Stimulated activated effector memory CD8-positive, alpha-beta T cell treated with anti-CD3 and anti-CD28 coated beads, Interleukin-12 subunit alpha, Interleukin-12 subunit beta, amount 100 ng/mL, for 72 hours (primary cell): ENCODE data around the gene MAN1B1.

ENCODE experiments used
- ATAC-seq: fragments of 150-1000 bp; cut with Tn5 transposase; 2 replicates; pipeline ENCODE4 v1.10.0; 2021
- DNase-seq, 2 donors: peaks; one replicate each; pipeline ENCODE4 v3.0.0; 2021 to 2022; ENCODE audit warnings: low spot score in 2 of 2
- H3K27ac Mint-ChIP-seq: one replicate; pipeline ENCODE4 v1.8.0; 2022; ENCODE audit warnings: mild to moderate bottlenecking, mixed read lengths
- H3K36me3 Mint-ChIP-seq: one replicate; pipeline ENCODE4 v1.8.0; 2022; ENCODE audit warnings: mild to moderate bottlenecking, mixed read lengths
- H3K4me1 Mint-ChIP-seq: one replicate; pipeline ENCODE4 v1.8.0; 2022; ENCODE audit warnings: mixed read lengths
- H3K4me3 Mint-ChIP-seq: one replicate; pipeline ENCODE4 v1.8.0; 2022; ENCODE audit warnings: mild to moderate bottlenecking, mixed read lengths
- H3K9me3 Mint-ChIP-seq: one replicate; pipeline ENCODE4 v1.8.0; 2022; ENCODE audit warnings: mixed read lengths

MAN1B1 gene

DNA sequence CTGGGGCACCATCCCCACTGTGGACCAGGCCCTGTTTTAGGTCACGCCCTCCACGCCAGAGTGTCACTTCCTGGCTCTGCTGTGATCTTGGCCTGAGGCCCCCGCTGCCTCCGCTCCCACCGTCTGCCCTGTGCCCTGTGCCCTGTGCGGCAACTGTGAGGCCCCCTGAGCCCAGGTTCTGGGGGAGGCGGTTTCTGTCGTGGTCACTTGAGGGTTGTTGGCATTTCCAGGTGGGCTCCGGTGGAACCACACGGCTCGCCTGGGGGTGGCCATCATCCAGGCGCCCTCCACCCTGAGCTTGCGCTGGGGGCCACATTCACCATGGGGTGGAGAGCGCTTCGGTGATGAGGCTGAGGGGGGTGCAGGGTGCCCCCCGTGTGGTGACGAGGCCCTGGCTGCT, 21.2 kb downstream of the MAN1B1 start:
- no peak overlapping the region for H3K4me3 Mint-ChIP-seq
- H3K27ac Mint-ChIP-seq: no peak overlapping the region
- no peaks in the 10 kb centered on the region for H3K9me3 Mint-ChIP-seq
- peaks cover 9% of the 10 kb centered on the region for H3K4me1 Mint-ChIP-seq
- DNase-seq (no peak), ATAC-seq (no peak)
- H3K36me3 Mint-ChIP-seq: peaks cover 40% of the 10 kb centered on the region

GRCh38 chr9:137108608-137109249, 21.9 kb downstream of the MAN1B1 start:
- ATAC-seq: no peak
- no peak for DNase-seq
- H3K27ac Mint-ChIP-seq: no peak overlapping the region
- H3K9me3 Mint-ChIP-seq: no peaks in the 10 kb centered on the region
- H3K4me3 Mint-ChIP-seq: no peak overlapping the region
- peaks cover 40% of the 10 kb centered on the region for H3K36me3 Mint-ChIP-seq
- H3K4me1 Mint-ChIP-seq: peaks cover 14% of the 10 kb centered on the region

GRCh38 chr9:137109250-137110146, 22.7 kb downstream of the MAN1B1 start:
- DNase-seq: no peak

DNA sequence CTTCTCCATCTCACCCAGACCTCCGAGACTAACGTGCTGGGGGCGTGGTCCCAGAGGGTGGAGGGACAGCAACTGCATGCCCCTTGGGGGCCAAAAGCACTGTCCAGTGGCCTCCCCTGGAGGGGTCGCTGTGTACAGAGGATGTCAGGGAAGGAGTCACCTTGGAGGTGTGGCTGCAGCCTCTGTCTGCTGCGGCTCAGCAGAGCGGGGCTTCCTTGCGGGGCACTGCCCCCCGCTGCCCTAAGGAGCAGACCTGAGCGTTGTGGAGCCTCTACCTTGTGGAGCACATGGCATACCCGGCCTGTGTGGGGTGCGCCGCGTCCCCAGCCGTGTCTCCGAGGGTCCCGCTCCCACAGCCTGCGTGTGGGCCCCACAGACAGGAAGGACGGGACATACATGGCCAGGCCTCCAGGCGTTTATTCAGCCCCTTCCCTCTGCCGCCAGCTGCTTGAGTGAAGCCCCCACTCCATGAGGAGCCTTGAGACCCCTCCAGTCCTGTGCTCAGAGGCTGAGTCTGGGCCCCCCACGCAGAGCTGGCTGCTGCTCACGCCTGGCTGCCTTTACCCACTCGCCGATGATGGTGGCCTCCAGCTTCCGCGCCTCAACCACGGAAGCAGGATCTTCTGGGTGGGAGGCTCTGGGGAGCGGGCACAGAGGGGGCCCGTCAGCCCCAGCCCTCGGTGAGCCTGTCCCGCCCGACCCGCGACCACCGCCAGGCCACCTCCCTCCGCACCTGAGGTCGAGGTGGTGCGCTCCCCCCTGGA, 23.5 kb downstream of the MAN1B1 start:
- Mint-ChIP-seq H3K4me1 (peaks cover 14% of the 10 kb centered on the region), H3K36me3 (peaks cover 40% of the 10 kb centered on the region), H3K27ac (peak overlapping the region; percentile 75), H3K4me3 (no peak overlapping the region), H3K9me3 (no peaks in the 10 kb centered on the region)
- no peak for DNase-seq
- no peak for ATAC-seq

More at GRCh38 chr9:137109250-137110146, 22.7 kb downstream of the MAN1B1 start:
- no peaks in the 10 kb centered on the region for H3K9me3 Mint-ChIP-seq
- H3K27ac Mint-ChIP-seq: no peak overlapping the region
- ATAC-seq: no peak
- peaks cover 14% of the 10 kb centered on the region for H3K4me1 Mint-ChIP-seq
- H3K36me3 Mint-ChIP-seq: peaks cover 40% of the 10 kb centered on the region
- no peak overlapping the region for H3K4me3 Mint-ChIP-seq

DNA sequence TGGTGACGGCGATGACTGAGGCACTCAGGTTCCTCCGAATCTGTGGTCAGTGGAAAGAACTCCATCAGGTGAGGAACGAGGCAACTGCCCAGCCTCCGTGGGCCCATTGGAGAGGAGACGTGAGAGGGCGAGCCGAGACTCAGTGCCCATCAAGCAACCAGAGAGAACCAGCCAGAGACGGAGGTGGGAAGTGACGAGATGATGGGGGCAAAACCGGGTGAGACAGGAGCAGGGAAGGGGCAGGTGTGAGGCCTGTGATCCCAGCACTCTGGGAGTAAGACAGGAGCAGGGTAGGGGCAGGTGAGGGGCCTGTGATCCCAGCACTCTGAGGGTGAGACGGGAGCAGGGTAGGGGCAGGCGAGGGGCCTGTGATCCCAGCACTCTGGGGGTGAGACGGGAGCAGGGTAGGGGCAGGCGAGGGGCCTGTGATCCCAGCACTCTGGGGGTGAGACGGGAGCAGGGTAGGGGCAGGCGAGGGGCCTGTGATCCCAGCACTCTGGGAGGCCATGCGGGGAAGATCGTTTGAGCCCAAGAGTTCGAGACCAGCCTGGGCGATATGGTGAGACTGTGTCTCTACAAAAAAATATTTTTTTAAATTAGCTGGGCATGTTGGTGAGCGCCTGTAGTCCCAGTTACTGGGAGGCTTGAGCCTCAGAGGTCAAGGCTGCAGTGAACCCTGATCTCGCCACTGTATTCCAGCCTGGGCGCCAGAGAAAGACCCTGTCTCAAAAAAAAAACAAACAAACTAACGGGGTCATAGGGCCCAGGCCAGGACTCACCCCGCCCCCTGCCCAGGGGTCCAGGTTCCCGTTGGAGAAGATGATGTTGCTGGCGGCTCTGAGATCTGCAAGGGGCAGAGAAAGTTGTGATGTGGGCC, 24.4 kb downstream of the MAN1B1 start:
- no peak for DNase-seq
- Mint-ChIP-seq H3K4me3 (no peak overlapping the region), H3K9me3 (no peaks in the 10 kb centered on the region), H3K4me1 (peaks cover 14% of the 10 kb centered on the region), H3K27ac (peak overlapping the region; percentile 75), H3K36me3 (peaks cover 40% of the 10 kb centered on the region)
- ATAC-seq: no peak

GRCh38 chr9:137111788-137112563, 25.2 kb downstream of the MAN1B1 start:
- Mint-ChIP-seq H3K4me1 (peaks cover 14% of the 10 kb centered on the region), H3K27ac (no peak overlapping the region), H3K9me3 (no peaks in the 10 kb centered on the region), H3K36me3 (peaks cover 40% of the 10 kb centered on the region), H3K4me3 (no peak overlapping the region)
- DNase-seq: no peak
- no peak for ATAC-seq

DNA sequence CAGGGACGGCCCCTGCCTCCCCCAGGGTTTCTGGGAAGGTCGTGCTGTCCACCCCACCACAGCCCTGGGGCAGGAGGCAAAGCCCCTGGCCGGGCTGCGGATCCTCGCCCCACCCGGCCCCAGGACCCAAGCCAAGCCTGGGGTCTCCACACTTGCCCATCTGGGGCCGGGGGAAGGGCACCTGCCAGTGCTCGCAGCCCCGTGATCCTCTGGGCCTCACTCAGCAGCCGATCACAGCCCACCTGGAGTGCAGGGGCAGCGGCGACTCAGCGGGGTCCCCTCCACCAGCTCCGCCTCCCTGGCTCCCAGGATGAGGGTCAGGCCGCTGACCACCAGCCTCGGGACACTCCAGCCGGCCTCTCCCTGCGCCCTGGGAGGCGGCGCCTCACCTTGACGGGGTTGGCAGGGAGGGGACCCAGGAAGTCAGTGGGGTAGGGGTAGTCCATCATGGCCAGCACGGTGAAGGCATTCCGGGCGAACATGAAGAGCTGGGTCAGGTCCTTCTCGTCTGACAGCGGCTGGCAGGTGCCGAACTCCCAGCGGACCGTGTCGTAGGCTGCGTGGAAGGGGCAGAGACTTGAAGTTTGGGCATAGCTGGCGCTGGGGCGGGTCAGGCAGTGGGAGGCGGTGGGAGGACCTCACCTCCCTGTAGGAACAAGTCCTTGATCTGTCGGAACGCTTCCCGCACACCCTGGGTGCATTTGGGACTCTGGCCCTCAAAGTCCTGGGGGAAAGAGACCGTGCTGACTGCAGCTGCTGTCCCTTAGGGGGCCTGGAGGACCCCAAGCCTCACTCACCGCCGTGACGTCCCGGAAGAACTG, 26.0 kb downstream of the MAN1B1 start:
- no peak for ATAC-seq
- H3K4me1 Mint-ChIP-seq: peaks cover 14% of the 10 kb centered on the region
- H3K4me3 Mint-ChIP-seq: peak overlapping the region; percentile 65
- H3K9me3 Mint-ChIP-seq: no peaks in the 10 kb centered on the region
- H3K36me3 Mint-ChIP-seq: peaks cover 39% of the 10 kb centered on the region
- DNase-seq: no peak
- peak overlapping the region; percentile 48 for H3K27ac Mint-ChIP-seq

- Mint-ChIP-seq H3K9me3 (no peaks in the 10 kb centered on the region), H3K4me1 (peaks cover 14% of the 10 kb centered on the region), H3K4me3 (peak overlapping the region; percentile 65), H3K36me3 (peaks cover 31% of the 10 kb centered on the region), H3K27ac (peak overlapping the region; percentile 48)
- DNase-seq: no peak
- ATAC-seq: peak; percentile 64
Observed at GRCh38 chr9:137113385-137114159, 26.8 kb downstream of the MAN1B1 start.

DNA sequence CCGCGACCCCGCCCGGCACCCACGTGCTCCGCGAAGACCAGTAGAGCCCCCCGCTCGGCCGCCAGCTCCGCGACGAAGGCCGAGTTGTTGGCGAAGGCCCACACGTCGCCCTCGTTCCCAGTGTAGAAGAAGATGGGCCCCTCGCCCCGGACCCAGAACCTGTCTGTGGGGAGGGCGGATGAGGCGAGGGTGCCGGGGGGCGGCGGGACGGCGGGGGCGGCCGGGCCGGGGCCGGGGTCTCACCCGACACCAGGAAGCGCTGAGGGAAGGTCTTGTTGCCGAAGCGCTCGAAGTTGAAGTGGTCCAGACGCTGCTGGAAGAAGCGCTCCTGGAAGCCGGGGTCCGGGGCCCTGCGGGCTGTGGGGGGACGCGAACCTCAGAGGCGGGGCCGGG, 27.4 kb downstream of the MAN1B1 start:
- ATAC-seq: peak; percentile 31
- Mint-ChIP-seq H3K9me3 (no peaks in the 10 kb centered on the region), H3K36me3 (peaks cover 25% of the 10 kb centered on the region), H3K27ac (no peak overlapping the region), H3K4me1 (peaks cover 18% of the 10 kb centered on the region), H3K4me3 (peak overlapping the region; percentile 65)
- no peak for DNase-seq

GRCh38 chr9:137114613-137115393, 28.0 kb downstream of the MAN1B1 start, which contains the start of gene DPP7:
TSS of gene DPP7 (minus strand) at chr9:137114733. CDS start at chr9:137114713, 20 bp downstream.
- Mint-ChIP-seq H3K9me3 (no peaks in the 10 kb centered on the region), H3K36me3 (peaks cover 19% of the 10 kb centered on the region), H3K4me3 (peak within 1 kb of the TSS; percentile 65), H3K27ac (peak within 1 kb of the TSS; percentile 48), H3K4me1 (peaks cover 19% of the 10 kb centered on the region)
- peak; percentile 92 for ATAC-seq
- peak; percentile 79 to 89 for DNase-seq

GRCh38 chr9:137115394-137116026, 28.7 kb downstream of the MAN1B1 start:
- no peak for ATAC-seq
- H3K9me3 Mint-ChIP-seq: no peaks in the 10 kb centered on the region
- DNase-seq: no peak
- H3K36me3 Mint-ChIP-seq: peaks cover 16% of the 10 kb centered on the region
- peak overlapping the region; percentile 65 for H3K4me3 Mint-ChIP-seq
- H3K27ac Mint-ChIP-seq: no peak overlapping the region
- peaks cover 19% of the 10 kb centered on the region for H3K4me1 Mint-ChIP-seq

DNA sequence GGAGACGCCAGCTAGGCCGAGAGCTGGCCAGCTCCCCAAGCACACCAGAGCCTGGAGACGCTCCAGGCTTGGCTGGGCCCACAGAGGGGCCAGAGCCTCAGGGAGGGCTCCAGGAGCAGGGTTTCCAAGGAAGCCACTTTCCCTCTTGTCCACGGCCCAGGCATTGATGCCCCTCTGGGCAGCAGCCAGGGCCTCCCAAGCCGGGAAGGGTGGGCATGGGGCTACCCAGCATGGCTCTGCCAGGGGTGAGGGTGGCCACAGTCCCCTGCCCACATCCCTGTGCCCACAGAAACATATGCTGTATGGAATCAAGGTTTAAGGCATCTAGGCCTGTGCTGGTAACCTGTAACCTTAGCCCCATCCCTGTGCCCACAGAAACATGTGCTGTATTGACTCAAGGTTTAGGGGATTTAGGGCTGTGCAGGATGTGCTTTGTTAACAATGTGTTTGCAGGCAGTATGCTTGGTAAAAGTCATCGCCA, 29.3 kb downstream of the MAN1B1 start:
- H3K4me1 Mint-ChIP-seq: peaks cover 14% of the 10 kb centered on the region
- peaks cover 11% of the 10 kb centered on the region for H3K36me3 Mint-ChIP-seq
- no peak overlapping the region for H3K27ac Mint-ChIP-seq
- DNase-seq: no peak
- peak overlapping the region; percentile 65 for H3K4me3 Mint-ChIP-seq
- ATAC-seq: no peak
- H3K9me3 Mint-ChIP-seq: no peaks in the 10 kb centered on the region
